ENCODE data around the gene NAGA. TPM values are rescaled to one million over a fixed set of nuclear protein-coding genes. Genes with fewer than 3 reads are reported as not detected.
"Not testable (repeated sequence)": the region's sequence is repeated elsewhere in the genome, so short reads cannot be mapped to it uniquely, and the experiment has no call there.

The NAGA gene
- total RNA-seq, 1 donor from 2014 or later = 16.9 TPM

DNA sequence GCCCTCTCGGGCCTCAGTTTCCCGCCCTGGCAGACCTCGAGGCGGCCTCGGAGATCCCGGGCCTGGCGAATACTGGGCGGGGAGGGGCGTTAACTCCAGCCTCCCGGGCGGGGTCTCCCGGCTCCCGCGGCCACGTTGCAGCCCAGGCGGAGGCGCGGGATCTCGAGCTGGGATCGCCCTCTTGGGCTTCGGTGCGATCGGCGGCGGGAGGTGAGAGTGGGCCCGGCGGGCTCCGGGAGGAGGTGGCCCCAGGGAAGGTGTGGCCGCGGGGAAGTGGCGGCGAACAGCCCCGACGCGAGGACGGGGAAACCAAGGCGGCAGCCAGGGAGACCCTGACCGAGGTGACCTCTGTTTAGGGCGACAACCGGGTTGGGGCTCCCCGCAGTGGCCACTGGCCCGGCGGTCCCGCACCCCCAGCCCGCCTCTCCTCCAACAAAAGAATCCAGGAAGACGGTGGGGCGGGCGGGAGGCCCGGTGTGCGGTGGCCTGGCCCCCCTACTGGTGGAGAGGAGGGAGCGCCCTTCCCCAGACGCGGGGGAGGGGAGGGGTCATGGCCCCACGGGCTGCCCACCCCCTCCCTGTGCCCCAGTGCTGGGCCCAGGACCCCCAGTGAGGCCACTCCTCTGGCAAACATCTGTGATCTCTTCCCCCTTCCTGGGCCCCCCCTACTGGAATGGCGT is 3.7 kb upstream of the NAGA start, which contains the start of gene PHETA2:
Gene PHETA2 (plus strand): TSS at position 117 of the 680 bp plus-strand sequence. CDS start 3,046 bp downstream, outside the sequence.
- Mint-ChIP-seq H3K27me3 (peaks cover 4% of the 10 kb centered on the region), H3K9me3 (ENCODE audit: low read depth) (no peaks in the 10 kb centered on the region), H3K27ac (peak within 1 kb of the TSS; percentile 51), H3K4me3 (ENCODE audit: low read depth) (peak within 1 kb of the TSS; percentile 52), H3K4me1 (ENCODE audit: low read depth) (peaks cover 17% of the 10 kb centered on the region), H3K36me3 (ENCODE audit: insufficient read depth) (no peaks in the 10 kb centered on the region)
- TF ChIP-seq, protein P1, sequence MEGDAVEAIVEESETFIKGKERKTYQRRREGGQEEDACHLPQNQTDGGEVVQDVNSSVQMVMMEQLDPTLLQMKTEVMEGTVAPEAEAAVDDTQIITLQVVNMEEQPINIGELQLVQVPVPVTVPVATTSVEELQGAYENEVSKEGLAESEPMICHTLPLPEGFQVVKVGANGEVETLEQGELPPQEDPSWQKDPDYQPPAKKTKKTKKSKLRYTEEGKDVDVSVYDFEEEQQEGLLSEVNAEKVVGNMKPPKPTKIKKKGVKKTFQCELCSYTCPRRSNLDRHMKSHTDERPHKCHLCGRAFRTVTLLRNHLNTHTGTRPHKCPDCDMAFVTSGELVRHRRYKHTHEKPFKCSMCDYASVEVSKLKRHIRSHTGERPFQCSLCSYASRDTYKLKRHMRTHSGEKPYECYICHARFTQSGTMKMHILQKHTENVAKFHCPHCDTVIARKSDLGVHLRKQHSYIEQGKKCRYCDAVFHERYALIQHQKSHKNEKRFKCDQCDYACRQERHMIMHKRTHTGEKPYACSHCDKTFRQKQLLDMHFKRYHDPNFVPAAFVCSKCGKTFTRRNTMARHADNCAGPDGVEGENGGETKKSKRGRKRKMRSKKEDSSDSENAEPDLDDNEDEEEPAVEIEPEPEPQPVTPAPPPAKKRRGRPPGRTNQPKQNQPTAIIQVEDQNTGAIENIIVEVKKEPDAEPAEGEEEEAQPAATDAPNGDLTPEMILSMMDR (IDR thresholded peaks at IDR 0.05; ENCODE audit: unreplicated experiment) = peak; percentile 52
- no peak for DNase-seq (ENCODE audit: low spot score, unreplicated experiment)

DNA sequence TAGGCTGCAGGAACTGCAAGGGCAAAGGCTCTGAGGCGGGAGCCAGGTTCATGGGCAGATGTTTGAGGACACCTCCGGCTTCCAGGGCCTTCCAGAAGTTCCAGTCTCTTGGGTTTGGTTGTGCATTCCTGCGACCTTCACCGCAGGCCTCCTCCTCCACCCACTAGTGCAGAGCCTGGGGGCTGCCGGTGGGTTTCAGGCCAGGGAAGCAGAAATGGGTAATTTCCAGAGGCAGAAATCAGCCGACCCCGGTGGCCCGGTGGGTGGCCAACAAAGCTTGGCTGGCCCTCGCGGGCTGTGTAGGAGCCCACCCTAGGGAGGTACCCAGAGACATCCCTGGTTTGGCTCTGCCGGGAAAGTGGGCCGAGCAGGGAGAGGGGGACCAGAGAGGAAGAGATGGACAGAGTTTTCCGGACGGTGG is 3.0 kb upstream of the NAGA start:
- no peak for DNase-seq (ENCODE audit: low spot score, unreplicated experiment)
- Mint-ChIP-seq H3K27me3 (peaks cover 4% of the 10 kb centered on the region), H3K4me1 (ENCODE audit: low read depth) (peaks cover 11% of the 10 kb centered on the region), H3K27ac (no peak overlapping the region), H3K9me3 (ENCODE audit: low read depth) (no peaks in the 10 kb centered on the region), H3K36me3 (ENCODE audit: insufficient read depth) (no peaks in the 10 kb centered on the region), H3K4me3 (ENCODE audit: low read depth) (peak overlapping the region; percentile 52)
- TF ChIP-seq, protein P1 (IDR thresholded peaks at IDR 0.05; ENCODE audit: unreplicated experiment) = no peak

DNA sequence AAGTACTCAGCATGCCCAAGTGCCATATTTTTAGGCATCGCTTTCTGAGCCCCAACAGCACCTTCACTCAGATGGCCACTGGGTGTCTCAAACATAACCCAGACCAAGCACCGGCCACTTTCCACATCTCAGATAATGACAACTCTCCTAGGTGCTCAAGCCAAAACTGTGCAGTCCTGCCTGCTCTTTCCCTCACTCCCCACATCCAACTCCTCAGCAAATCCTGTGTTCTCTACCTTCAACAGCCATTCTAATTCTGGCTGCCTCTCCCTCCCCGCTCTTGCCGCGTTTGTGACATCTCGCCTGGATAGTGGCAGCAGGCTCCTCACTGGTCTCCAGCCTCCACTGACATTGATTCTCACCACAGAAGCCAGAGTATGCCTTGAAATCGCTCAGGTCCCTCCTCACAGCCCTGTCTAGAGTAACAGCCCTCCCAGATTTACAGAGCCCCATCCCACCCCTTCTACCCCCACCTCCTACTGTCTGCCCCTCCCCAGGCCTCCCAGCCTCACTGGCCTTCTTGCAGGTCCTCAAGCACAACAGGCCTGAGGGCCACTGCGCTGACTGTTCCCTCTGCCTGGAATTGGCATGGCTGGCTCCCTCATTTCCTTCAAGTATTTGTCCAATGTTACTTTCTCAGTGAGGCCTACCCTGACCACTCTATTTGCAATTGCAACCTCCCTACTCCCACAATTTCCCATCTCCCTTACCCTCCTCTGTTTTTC is 2.2 kb upstream of the NAGA start:
- TF ChIP-seq, protein P1 (IDR thresholded peaks at IDR 0.05; ENCODE audit: unreplicated experiment) = no peak
- H3K27me3 Mint-ChIP-seq = peaks cover 4% of the 10 kb centered on the region
- no peak overlapping the region for H3K27ac Mint-ChIP-seq
- H3K36me3 Mint-ChIP-seq (ENCODE audit: insufficient read depth) = peaks cover 1% of the 10 kb centered on the region
- peaks cover 8% of the 10 kb centered on the region for H3K4me1 Mint-ChIP-seq (ENCODE audit: low read depth)
- no peaks in the 10 kb centered on the region for H3K9me3 Mint-ChIP-seq (ENCODE audit: low read depth)
- peak overlapping the region; percentile 52 for H3K4me3 Mint-ChIP-seq (ENCODE audit: low read depth)
- no peak for DNase-seq (ENCODE audit: low spot score, unreplicated experiment)

DNA sequence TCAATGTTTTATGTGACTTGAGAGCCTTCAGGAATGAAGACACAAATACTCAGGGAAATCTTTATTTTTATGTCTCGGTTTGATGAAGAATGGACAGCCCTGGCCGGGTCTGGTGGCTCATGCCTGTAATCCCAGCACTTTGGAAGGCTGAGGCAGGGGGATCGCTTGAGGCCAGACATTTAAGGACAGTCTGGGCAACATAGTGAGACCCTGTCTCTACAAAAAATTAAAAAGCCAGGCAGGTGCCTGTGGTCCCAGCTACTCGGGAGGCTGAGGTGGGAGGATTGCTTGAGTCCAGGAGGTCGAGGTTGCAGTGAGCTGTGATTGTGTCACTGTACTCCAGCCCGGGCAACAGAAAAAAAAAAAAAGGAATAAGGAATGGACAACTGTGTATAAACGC is 896 bp upstream of the NAGA start:
- DNase-seq (ENCODE audit: low spot score, unreplicated experiment); H3K36me3 Mint-ChIP-seq (ENCODE audit: insufficient read depth); H3K27me3 Mint-ChIP-seq; H3K27ac Mint-ChIP-seq; H3K9me3 Mint-ChIP-seq (ENCODE audit: low read depth); H3K4me1 Mint-ChIP-seq (ENCODE audit: low read depth): not testable (repeated sequence)
- peak overlapping the region; percentile 80 for H3K4me3 Mint-ChIP-seq (ENCODE audit: low read depth)

DNA sequence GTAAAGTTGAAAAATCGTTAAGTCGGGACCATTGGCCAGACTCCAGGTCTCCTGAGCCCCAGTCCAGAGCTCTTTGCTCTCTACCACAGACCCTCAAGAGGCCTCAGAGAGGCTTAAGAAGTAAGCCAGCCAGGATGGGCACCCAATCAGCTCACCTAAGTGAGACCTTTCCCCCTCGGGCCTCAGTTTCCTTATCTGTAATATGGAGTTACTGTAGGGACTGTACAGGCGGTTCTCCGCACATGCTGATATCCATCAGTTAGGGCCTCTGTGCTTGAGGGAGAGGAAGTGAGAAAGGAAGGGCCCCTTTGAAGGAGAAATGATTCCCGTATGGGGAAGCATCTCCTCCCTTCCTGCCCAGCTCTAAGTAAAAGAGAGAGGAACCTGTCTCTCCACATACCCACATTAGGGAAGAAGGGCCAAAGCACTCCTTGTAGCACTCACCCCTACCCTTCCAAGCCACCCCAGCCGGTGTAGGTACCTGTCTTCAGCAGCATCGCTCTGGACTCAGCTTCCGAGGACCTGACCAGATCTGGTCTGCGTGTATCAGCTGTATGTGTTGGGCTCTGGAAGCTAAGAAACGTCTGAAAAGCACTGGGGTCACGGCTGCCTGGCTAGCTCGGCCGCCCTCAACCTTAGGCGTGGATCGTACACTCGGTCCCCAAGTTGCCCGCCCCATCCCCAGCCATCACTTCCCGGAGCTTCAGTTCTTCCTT is 653 bp downstream of the NAGA start:
- H3K4me1 Mint-ChIP-seq (ENCODE audit: low read depth) = peaks cover 7% of the 10 kb centered on the region
- TF ChIP-seq, protein P1 (IDR thresholded peaks at IDR 0.05; ENCODE audit: unreplicated experiment) = no peak
- peak overlapping the region; percentile 83 for H3K27ac Mint-ChIP-seq
- peaks cover 9% of the 10 kb centered on the region for H3K36me3 Mint-ChIP-seq (ENCODE audit: insufficient read depth)
- peak overlapping the region; percentile 80 for H3K4me3 Mint-ChIP-seq (ENCODE audit: low read depth)
- H3K9me3 Mint-ChIP-seq (ENCODE audit: low read depth) = no peaks in the 10 kb centered on the region
- H3K27me3 Mint-ChIP-seq = peaks cover 4% of the 10 kb centered on the region
- DNase-seq (ENCODE audit: low spot score, unreplicated experiment) = no peak

All from progenitor cell of endocrine pancreas (in vitro differentiated cells).